Activated T-helper 1 cell treated with Interleukin-2 at 50 U/mL for 16 hours (primary cell): ENCODE data around the gene DET1.
"Not testable (repeated sequence)": the region's sequence is repeated elsewhere in the genome, so short reads cannot be mapped to it uniquely, and the experiment has no call there.

ENCODE experiments used
- DNase-seq: peaks from one replicate; pipeline ENCODE4 v3.0.0-alpha.2; 2020; ENCODE audit warnings: low read depth

Gene DET1

DNA sequence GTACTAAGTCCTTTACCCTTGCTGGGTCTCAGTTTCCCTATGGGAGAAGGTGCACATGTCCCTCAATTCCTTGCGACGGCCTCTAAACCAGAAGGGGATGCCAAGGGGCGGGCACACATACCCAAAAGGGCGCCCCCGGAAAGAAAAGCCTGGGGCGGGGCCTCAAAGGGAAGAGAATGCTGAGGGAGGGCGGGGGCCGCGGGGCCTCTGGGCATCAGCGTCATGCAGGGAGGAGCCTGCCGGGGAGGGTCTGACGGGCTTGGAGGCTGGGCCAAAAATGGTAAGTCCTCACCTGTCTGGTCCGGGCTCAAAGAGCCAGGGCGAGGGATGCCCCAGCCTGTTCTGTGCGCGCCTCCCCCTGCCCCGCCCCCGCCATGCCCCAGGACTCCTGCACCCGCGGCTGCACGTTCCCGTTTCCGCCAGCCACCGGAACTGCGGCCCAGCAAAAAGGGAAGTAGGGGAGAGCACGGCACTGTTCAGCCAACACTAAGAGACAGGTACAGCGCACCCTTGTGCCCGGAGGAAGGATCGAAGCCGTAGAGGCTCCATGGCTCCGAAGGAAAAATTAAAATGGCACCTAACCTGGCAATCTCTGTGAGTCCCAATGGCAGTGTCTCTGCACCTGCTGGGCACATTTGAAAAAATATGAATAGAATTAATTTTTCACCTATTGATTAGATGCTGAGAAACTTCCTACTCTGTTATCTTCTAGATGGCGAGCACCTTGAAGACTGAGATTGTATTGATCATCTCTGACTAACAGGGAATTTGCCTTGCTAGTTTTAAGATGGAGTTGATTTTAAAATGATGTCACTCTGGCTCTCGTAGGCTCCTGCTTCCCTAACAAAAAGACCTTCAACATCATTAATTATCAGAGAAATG is at the start of gene DET1:
DET1 (minus strand) TSS at position 434 of the 882 bp plus-strand sequence. CDS start 14,976 bp downstream, outside the sequence.
- DNase-seq, result peak; percentile 92

DNA sequence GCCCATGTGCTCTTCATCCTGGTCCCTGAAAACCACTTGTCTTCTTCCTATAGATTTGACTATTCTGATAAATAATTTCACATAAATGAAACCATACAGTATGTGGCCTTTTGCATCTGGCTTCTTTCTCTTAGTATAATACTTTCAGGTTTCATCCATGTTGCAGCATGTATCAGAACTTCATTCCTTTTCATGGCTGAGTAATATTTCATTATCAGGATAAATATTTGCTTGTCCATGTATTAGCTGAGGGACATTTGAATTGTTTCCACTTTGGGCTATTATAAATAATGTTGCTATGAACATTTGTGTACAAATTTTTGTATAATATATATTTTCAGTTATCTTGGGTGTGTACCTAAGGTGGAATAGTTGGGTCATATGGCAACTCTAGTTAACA is 44.9 kb upstream of the DET1 start:
- no peak for DNase-seq

DNA sequence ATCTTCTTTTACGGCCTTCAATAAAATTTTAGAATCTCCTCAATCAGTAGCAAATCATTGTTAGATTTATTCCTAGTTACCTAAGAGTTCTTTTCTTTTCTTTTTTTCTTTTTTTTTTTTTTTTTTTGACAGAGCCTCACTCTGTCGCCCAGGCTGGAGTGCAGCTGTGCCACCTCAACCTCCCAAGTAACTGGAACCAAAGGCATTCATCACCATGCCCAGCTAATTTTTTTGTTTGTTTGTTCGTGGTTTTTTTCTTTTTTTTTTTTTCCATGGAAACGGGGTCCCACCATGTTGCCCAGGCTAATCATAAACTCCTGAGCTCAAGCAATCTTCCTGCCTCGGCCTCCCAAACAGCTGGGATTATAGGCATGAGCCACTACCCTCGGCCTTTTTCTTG is 44.3 kb upstream of the DET1 start:
- DNase-seq, result no peak

GRCh38 chr15:88586401-88587162 is 40.1 kb upstream of the DET1 start:
- DNase-seq, result no peak

DNA sequence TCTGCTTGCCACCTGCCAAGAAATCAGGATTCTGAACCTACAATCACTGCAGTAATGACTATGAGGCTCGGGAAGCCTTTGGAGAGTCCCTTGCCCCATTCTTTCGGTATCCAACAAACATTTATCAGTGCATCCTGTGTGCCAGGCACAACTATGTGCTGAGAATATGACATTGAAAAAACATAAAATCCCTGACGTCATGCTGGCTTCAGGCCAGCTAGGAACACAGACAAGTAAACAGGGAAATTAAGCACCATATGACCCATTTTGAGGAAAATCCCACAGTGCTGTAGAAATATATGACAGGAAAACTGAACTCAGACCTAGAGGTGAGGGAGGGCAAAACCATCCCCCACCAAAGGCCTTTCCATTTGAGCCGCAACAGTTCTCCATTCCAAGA is 34.1 kb upstream of the DET1 start:
- DNase-seq, result no peak

DNA sequence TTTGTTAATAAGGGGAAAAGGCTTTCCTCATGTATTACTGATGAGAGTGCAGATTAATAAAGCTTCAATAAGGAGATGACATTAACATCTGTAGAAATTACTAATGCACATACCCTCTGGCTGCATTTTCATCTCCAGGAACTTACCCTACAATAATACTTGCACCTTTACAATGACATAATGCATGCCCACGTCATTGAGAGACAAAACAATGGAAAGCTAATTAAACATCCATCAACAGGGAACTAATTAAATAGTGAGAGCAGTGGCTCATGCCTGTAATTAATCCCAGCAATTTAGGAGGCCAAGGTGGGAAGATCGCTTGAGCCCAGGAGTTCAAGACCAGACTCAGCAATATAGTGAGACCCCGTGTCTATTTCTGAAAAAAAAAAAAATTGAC is 32.8 kb upstream of the DET1 start:
- DNase-seq, result no peak

GRCh38 chr15:88574655-88575054 is 28.2 kb upstream of the DET1 start:
- no peak for DNase-seq

DNA sequence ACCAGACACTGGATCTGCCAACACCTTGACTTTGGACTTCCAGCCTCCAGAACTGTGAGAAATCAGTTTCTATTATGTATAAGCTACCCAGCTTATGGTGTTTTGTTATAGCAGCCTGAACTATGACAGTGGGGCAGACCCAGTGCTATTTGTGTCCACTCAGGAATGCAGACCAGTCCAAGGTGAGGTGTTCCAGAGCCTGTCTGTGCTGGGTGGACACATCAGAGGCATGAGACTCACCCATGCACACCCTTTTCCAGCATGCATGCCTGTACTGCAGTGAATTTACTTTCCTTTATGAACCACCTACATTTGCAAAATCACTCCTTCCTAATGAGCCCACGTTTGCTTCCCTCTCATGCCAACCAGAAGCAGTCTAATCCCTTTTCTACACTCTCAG is 27.6 kb upstream of the DET1 start:
- DNase-seq, result no peak

DNA sequence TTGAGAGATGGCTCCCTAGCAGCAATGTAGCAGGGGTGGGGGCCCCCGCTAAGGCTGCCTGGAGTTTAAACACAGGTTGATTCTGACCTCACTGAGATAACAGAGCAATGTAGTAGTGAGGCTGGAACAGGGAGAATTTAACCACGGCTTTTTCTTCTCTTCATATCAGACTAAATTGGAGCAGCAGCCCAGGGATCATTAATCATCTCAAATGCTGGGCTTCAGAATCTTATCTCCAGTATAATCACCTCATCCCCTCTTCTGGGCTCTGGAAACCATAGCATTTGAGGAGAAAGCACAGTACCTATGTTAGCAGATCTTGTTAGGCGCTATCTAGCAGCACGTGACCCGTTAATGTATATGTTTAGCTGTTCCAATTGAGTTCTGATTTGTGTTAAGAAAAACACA is 25.4 kb upstream of the DET1 start:
- no peak for DNase-seq

- DNase-seq, result no peak
Measured at GRCh38 chr15:88571153-88571851, 24.8 kb upstream of the DET1 start.

GRCh38 chr15:88568589-88568988 is 22.1 kb upstream of the DET1 start:
- DNase-seq, result no peak

- DNase-seq, result no peak
Measured at GRCh38 chr15:88564741-88565140, 18.3 kb upstream of the DET1 start.

DNA sequence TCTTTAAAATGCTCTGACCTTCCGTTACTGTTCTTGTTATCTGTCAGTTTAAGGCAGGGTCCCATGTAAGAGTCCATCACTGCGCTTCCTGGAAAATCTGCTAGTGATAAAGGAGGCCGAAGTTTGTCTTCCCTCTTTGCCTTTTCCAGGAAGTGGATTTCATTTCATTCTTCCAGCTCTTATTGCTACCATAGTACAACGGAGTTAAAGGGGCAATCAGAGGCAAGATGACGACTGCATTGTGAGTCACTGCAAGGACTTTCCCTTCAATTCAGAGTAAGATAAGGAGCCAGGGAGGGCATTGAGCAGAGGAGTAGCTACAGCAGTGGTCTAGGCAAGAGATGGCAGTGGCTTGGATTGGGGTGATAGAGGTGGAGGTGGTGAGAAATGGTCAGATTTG is 17.2 kb upstream of the DET1 start:
- DNase-seq, result no peak

DNA sequence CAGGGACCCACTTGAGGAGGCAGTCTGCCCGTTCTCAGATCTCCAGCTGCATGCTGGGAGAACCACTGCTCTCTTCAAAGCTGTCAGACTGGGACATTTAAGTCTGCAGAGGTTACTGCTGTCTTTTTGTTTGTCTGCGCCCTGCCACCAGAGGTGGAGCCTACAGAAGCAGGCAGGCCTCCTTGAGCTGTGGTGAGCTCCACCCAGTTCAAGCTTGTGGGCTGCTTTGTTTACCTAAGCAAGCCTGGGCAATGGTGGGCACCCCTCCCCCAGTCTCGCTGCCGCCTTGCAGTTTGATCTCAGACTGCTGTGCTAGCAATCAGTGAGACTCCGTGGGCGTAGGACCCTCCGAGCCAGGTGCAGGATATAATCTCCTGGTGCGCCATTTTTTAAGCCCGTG is 13.1 kb upstream of the DET1 start:
- DNase-seq, result not testable (repeated sequence)

DNA sequence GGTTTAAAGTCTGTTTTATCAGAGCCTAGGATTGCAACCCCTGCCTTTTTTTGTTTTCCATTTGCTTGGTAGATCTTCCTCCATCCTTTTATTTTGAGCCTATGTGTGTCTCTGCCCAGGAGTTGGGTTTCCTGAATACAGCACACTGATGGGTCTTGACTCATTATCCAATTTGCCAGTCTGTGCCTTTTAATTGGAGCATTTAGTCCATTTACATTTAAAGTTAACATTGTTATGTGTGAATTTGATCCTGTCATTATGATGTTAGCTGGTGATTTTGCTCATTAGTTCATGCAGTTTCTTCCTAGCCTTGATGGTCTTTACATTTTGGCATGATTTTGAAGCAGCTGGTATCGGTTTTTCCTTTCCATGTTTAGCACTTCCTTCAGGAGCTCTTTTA is 11.5 kb upstream of the DET1 start:
- not testable (repeated sequence) for DNase-seq

DNA sequence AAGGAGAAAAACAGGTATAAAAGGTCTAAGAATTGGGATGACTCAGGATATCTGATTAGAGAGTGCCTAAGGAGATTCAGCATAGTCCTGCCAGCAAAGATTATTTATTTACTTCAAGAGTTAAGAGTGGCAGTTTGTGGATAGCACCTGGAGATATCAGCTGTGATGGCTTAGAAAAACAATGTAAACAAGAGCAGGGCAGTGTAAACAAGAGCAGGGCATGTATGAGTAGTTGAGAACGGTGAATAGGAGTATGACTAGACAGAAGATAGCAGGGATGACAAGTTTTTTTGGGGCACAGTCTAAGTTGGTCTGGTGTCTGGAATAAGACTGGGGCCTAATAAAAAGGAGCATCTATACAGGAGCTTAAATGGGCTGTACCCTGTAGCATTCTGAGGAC is 1.5 kb upstream of the DET1 start:
- not testable (repeated sequence) for DNase-seq

- DNase-seq, result not testable (repeated sequence)
Measured at GRCh38 chr15:88545578-88546247, 768 bp downstream of the DET1 start.

GRCh38 chr15:88543065-88543776 is 3.3 kb downstream of the DET1 start:
- DNase-seq, result no peak

GRCh38 chr15:88542342-88542733 is 4.1 kb downstream of the DET1 start:
- no peak for DNase-seq

GRCh38 chr15:88541709-88542341 is 4.7 kb downstream of the DET1 start:
- DNase-seq, result no peak

GRCh38 chr15:88541111-88541510 is 5.4 kb downstream of the DET1 start:
- not testable (repeated sequence) for DNase-seq
